ENCODE results near the gene TEX10. TPM values are rescaled to one million over a fixed set of nuclear protein-coding genes. Genes with fewer than 3 reads are reported as not detected.

Gene TEX10
- total and polyA plus RNA-seq, 2 donors (not counting 3 experiments of a cell fraction or from before 2014, with no cell fraction given), result 13.6 to 21.2 TPM

- Histone ChIP-seq H3K4me3 (replicated peaks in 1 of 3; ENCODE audit: insufficient read depth in 1 of 3, low read depth in 1 of 3, low read length in 3 of 3) (no peak overlapping the region), H2AFZ (ENCODE audit: low read depth, low read length) (no peak overlapping the region), H3K9me1 (replicated peaks; ENCODE audit: control insufficient read depth, extremely low read depth, insufficient read depth, low read length) (no peaks in the 10 kb centered on the region), H3K79me2 (ENCODE audit: control insufficient read depth, insufficient read depth, low read length) (no peaks in the 10 kb centered on the region), H4K20me1 (replicated peaks; ENCODE audit: control insufficient read depth, extremely low read depth, insufficient read depth, low read length) (no peaks in the 10 kb centered on the region), H3K36me3 (ENCODE audit: control insufficient read depth in 2 of 2, extremely low read depth in 1 of 2, insufficient read depth in 2 of 2, low read length in 2 of 2) (no peaks in the 10 kb centered on the region), H3K9me3 (replicated peaks; ENCODE audit: control insufficient read depth, insufficient read depth, low read length) (no peaks in the 10 kb centered on the region), H3K4me2 (ENCODE audit: insufficient read depth, low read length) (no peak overlapping the region), H3K4me1 (ENCODE audit: control insufficient read depth, extremely low read depth, insufficient read depth, low read length) (no peaks in the 10 kb centered on the region), H3K27me3 (ENCODE audit: control insufficient read depth in 2 of 2, insufficient read depth in 2 of 2, low read length in 2 of 2) (no peaks in the 10 kb centered on the region), H3K9ac (replicated peaks; ENCODE audit: extremely low read depth, insufficient read depth, low read length) (no peak overlapping the region), H3K27ac (ENCODE audit: insufficient read depth, low read depth, low read length) (no peak overlapping the region)
- BruUV-seq (replicated peaks), result no TSS peak
- dilution Hi-C loops (cut with MboI; ENCODE audit: extremely low pct_ligation_motif_present, low sequenced_read_pairs), result no loop called here
- POLR2A ChIA-PET, result no interaction called here
- intact Hi-C loops (cut with micrococcal nuclease), result no loop called here
- CTCF ChIA-PET, result no interaction called here
- FAIRE-seq (no peak), DNase-seq (ENCODE audit: low read depth, low spot score) (no peak)
- no peak for TF ChIP-seq CTCF (IDR thresholded peaks at IDR 0.05; ENCODE audit: extremely low read depth in 1 of 2, insufficient read depth in 1 of 2, low read depth in 1 of 2, low read length in 2 of 2)
- no peak for TF ChIP-seq FOS (IDR thresholded peaks at IDR 0.05; ENCODE audit: borderline replicate concordance, insufficient read depth, low read length)
- TF ChIP-seq, protein P1, sequence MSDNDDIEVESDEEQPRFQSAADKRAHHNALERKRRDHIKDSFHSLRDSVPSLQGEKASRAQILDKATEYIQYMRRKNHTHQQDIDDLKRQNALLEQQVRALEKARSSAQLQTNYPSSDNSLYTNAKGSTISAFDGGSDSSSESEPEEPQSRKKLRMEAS (IDR thresholded peaks at IDR 0.05; ENCODE audit: insufficient read depth, insufficient read length), result no peak
- TF ChIP-seq POLR2AphosphoS5 (IDR thresholded peaks at IDR 0.05; ENCODE audit: insufficient read depth, low read depth, low read length), result no peak
- no peak for TF ChIP-seq MYC (IDR thresholded peaks at IDR 0.05; ENCODE audit: low read depth, low read length)
- no peak for TF ChIP-seq JUN (IDR thresholded peaks at IDR 0.05; ENCODE audit: borderline replicate concordance, insufficient read depth, insufficient read length, low read depth)
- TF ChIP-seq POLR2A (IDR thresholded peaks at IDR 0.05; ENCODE audit: low read depth, low read length), result no peak
- no peak for TF ChIP-seq GATA2 (IDR thresholded peaks at IDR 0.05; ENCODE audit: insufficient read depth, insufficient read length, low read depth, low read length)
- TF ChIP-seq EZH2 (IDR thresholded peaks at IDR 0.05; ENCODE audit: borderline replicate concordance, low read depth, low read length, severe bottlenecking), result no peak
Observed at GRCh38 chr9:100396769-100397168, 44.0 kb upstream of the TEX10 start.
